Adrenal gland (tissue), 5 donors: ENCODE results near the gene COL5A1.

Experiments
- POLR2A ChIP-seq, 2 donors: fragments of 450-650 bp; IDR thresholded peaks; one replicate each; pipeline ENCODE4 v1.6.1; 2017; ENCODE audit warnings: antibody characterized with exemption in 2 of 2, mild to moderate bottlenecking in 2 of 2, moderate library complexity in 1 of 2
- TF ChIP-seq, protein P1 (sequence below), 6 experiments: fragments of 450-650 bp in 4 of 6; fragments of 200-600 bp in 2 of 6; sonication (generic) in 1 of 6; IDR thresholded peaks; 1 replicate in 5 of 6; 2 replicates in 1 of 6; pipeline versions ENCODE4 v1.5.1 to v1.8.0; 2016 to 2021; ENCODE audit warnings: antibody characterized with exemption in 6 of 6, mild to moderate bottlenecking in 2 of 6, moderate library complexity in 1 of 6
- donor health status: DM: no; HTN: no; CAD: no.

DNA sequence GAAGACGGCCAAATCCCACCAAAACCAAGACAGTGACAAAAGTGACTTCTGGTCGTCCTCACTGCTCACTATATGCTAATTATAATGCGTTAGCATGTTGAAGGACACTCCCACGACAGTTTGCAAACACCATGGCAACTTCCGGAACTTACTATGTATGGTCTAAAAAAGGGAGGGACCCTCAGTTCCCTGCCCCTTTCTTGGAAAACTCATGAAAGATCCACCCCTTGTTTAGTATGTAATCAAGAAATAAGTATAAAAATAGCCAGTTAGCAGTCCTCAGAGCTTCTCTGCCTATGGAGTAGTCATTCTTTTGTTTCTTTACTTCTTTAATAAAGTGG lies 248.5 kb downstream of the COL5A1 start:
- TF ChIP-seq, protein P1, sequence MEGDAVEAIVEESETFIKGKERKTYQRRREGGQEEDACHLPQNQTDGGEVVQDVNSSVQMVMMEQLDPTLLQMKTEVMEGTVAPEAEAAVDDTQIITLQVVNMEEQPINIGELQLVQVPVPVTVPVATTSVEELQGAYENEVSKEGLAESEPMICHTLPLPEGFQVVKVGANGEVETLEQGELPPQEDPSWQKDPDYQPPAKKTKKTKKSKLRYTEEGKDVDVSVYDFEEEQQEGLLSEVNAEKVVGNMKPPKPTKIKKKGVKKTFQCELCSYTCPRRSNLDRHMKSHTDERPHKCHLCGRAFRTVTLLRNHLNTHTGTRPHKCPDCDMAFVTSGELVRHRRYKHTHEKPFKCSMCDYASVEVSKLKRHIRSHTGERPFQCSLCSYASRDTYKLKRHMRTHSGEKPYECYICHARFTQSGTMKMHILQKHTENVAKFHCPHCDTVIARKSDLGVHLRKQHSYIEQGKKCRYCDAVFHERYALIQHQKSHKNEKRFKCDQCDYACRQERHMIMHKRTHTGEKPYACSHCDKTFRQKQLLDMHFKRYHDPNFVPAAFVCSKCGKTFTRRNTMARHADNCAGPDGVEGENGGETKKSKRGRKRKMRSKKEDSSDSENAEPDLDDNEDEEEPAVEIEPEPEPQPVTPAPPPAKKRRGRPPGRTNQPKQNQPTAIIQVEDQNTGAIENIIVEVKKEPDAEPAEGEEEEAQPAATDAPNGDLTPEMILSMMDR (IDR thresholded peaks at IDR 0.05) = no peak
- TF ChIP-seq POLR2A (IDR thresholded peaks at IDR 0.05) = no peak
